GM12864 (cell line): ENCODE data around the gene CCND2.

Experiments
- DNase-seq: peaks from one replicate; pipeline ENCODE4 v3.0.0-alpha.2; 2011; ENCODE audit warnings: low read depth
- H3K4me3 ChIP-seq: 2 replicates; pipeline ENCODE4 v1.5.1; 2011; ENCODE audit warnings: mild to moderate bottlenecking, low read depth, low read length, control low read depth
- TF ChIP-seq, protein P1 (sequence below): IDR thresholded peaks from 2 replicates; pipeline ENCODE4 v1.5.1; 2011; ENCODE audit warnings: low read depth, mild to moderate bottlenecking, moderate library complexity, low read length, control low read depth, inconsistent platforms; ENCODE audit errors: missing control alignments

CCND2 gene

DNA sequence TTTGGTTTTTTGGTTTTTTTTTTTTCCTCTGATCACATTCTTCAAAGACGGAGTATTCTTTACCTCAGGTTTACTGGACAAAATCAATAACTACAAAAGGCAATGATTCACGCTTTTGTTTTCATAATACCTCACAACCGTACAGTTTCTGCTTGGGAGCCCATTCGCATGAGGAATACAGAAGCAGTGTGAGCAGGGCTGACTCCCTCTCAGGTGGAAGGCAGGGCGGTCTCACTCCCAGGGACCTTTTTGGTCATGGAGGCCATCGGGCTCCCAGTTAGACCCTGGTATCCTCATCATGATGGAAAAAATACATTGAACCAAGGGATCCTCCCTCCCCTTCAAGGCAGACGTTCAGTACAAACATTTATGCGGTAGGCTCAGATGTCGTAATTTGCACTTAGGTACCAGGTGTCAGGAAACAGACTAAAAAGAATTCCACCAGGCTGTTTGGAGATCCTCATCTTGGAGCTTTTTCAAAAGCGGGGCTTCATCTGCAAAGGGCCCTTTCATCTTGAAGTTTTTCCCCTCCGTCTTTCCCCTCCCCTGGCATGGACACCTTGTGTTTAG, 28.5 kb downstream of the CCND2 start:
- TF ChIP-seq, protein P1, sequence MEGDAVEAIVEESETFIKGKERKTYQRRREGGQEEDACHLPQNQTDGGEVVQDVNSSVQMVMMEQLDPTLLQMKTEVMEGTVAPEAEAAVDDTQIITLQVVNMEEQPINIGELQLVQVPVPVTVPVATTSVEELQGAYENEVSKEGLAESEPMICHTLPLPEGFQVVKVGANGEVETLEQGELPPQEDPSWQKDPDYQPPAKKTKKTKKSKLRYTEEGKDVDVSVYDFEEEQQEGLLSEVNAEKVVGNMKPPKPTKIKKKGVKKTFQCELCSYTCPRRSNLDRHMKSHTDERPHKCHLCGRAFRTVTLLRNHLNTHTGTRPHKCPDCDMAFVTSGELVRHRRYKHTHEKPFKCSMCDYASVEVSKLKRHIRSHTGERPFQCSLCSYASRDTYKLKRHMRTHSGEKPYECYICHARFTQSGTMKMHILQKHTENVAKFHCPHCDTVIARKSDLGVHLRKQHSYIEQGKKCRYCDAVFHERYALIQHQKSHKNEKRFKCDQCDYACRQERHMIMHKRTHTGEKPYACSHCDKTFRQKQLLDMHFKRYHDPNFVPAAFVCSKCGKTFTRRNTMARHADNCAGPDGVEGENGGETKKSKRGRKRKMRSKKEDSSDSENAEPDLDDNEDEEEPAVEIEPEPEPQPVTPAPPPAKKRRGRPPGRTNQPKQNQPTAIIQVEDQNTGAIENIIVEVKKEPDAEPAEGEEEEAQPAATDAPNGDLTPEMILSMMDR: no peak
- no peak overlapping the region for H3K4me3 ChIP-seq
- DNase-seq: no peak

GRCh38 chr12:4302881-4303280, 29.3 kb downstream of the CCND2 start:
- no peak for DNase-seq
- no peak overlapping the region for H3K4me3 ChIP-seq
- TF ChIP-seq, protein P1: no peak

DNA sequence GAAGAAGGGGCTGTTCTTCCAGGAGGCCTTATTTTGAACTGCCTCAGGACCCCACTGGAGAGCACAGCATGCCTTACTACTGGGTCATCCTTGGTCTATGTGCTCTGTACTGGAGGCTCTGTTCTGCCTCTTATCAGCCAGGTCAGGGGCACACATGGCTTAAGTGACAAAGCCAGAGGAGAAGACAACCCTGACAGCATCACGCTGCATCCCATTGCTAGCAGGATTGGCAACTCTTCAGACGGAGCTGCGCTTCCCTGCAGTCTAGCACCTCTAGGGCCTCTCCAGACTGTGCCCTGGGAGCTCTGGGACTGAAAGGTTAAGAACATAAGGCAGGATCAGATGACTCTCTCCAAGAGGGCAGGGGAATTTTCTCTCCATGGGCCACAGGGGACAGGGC, 30.2 kb downstream of the CCND2 start:
- TF ChIP-seq, protein P1: no peak
- no peak for DNase-seq
- no peak overlapping the region for H3K4me3 ChIP-seq

GRCh38 chr12:4307593-4308333, 34.2 kb downstream of the CCND2 start:
- H3K4me3 ChIP-seq: no peak overlapping the region
- DNase-seq: no peak
- TF ChIP-seq, protein P1: peak; percentile 51

DNA sequence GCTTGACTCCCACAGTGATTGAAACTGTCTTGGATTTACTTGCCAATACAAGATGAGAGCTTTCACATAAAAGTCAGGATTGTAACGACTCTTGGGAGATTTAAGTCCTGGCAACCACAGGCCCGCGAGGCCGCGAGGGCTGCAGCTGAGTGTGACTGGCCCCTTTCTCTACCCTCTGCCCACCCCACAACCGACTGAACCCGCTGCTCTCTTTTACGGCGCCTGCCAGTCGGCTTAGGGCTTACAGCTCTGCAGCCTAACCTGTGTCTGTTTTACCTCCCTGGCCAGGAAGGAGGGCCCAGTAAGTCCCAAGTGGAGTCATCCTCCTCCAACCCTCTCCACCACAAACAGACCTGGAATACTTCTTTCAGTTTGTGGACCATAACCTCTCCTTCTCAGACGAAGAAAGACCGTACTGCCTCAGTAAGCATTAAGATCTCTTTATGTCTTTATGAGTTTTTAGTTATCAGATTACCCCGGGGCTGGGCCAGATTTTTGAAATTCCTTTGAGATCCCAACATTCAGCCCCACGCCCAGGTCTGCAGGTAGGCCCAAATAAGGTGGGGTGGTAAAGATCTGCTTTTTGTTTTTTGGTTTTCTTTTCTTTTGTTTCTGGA, 34.9 kb downstream of the CCND2 start:
- no peak for DNase-seq
- TF ChIP-seq, protein P1: no peak

DNA sequence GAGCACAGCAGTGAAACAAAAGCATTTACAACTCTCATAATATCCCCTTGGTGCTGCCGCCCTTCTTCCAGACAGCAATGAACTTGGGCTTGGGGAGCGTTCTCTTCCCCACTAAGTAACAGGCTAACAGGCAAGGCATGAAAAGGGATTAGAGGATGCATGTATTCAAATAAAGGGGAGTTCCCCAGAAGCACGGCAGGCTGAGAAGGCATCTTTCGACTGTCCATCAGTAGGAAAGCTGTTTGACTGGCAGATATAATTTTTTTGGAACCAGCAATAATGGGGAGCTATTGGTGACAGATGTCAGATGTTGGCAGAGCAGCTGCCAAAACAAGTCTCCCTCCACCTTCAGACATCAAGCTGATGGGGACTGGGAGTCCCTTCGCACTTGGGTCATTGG, 38.2 kb downstream of the CCND2 start:
- no peak for DNase-seq
- TF ChIP-seq, protein P1: no peak
- H3K4me3 ChIP-seq: no peak overlapping the region

More for the DNA sequence above, 34.9 kb downstream of the CCND2 start:
- H3K4me3 ChIP-seq: no peak overlapping the region
